ENCODE measurements around the gene SPINK5.
A peak's percentile ranks its signal among the peaks of the same experiment; 100 is the strongest.

The SPINK5 gene

DNA sequence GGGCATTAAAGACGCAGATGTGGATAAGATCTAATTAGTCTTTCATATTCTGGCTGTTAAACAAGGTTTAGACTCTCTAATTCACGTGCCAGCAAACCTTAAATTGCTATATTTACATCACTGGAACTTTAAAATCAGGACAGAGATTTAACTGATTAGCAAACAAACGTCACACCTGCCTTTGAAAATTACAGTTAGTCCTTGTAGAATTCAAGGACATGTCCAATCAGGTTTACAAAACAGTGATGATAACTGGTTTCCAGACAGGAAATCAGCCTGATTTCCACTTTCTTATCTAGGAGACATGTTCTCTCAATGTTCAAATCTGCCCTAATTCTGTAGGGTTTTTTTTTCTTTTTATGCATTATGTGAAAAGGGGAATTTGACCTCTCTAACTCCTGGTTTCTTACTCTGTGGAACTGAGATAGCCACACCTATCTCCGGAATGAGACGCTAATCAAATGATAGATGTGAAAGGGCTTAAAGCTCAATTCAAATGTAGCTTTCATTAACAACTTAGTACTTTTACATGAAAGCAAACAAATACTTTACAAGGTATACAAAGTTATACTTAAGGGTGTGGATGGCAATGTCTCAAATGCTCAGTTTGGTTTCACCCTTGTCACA, 26.5 kb downstream of the SPINK5 start:
- H3K36me3 ChIP-seq (replicated peaks; ENCODE audit: low read depth, low read length) = peaks cover 29% of the 10 kb centered on the region
- H3K79me2 ChIP-seq (ENCODE audit: low read length) = no peaks in the 10 kb centered on the region
- H3K27ac ChIP-seq (ENCODE audit: low read length) = peak overlapping the region; percentile 99
- H3K9ac ChIP-seq (ENCODE audit: low read length) = peak overlapping the region; percentile 85
- TF ChIP-seq EZH2phosphoT487 (IDR thresholded peaks at IDR 0.05; ENCODE audit: low read depth) = no peak
- TF ChIP-seq, protein P1, sequence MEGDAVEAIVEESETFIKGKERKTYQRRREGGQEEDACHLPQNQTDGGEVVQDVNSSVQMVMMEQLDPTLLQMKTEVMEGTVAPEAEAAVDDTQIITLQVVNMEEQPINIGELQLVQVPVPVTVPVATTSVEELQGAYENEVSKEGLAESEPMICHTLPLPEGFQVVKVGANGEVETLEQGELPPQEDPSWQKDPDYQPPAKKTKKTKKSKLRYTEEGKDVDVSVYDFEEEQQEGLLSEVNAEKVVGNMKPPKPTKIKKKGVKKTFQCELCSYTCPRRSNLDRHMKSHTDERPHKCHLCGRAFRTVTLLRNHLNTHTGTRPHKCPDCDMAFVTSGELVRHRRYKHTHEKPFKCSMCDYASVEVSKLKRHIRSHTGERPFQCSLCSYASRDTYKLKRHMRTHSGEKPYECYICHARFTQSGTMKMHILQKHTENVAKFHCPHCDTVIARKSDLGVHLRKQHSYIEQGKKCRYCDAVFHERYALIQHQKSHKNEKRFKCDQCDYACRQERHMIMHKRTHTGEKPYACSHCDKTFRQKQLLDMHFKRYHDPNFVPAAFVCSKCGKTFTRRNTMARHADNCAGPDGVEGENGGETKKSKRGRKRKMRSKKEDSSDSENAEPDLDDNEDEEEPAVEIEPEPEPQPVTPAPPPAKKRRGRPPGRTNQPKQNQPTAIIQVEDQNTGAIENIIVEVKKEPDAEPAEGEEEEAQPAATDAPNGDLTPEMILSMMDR (IDR thresholded peaks at IDR 0.05; ENCODE audit: low read depth, low read length) = no peak
- no peaks in the 10 kb centered on the region for H3K27me3 ChIP-seq (ENCODE audit: low read depth, low read length)
- H3K4me2 ChIP-seq (ENCODE audit: low read length) = peak overlapping the region; percentile 86
- H3K9me3 ChIP-seq (ENCODE audit: insufficient read depth, low read length) = peaks cover 3% of the 10 kb centered on the region; the same call in 1 of the 2 replicates
- H2AFZ ChIP-seq (ENCODE audit: low read depth, low read length) = no peak overlapping the region
- peaks cover 64% of the 10 kb centered on the region for H3K4me1 ChIP-seq (ENCODE audit: low read length)
- peak overlapping the region; percentile 68 for H3K4me3 ChIP-seq (ENCODE audit: low read length)
- H4K20me1 ChIP-seq (ENCODE audit: insufficient read depth, low read length) = no peaks in the 10 kb centered on the region

DNA sequence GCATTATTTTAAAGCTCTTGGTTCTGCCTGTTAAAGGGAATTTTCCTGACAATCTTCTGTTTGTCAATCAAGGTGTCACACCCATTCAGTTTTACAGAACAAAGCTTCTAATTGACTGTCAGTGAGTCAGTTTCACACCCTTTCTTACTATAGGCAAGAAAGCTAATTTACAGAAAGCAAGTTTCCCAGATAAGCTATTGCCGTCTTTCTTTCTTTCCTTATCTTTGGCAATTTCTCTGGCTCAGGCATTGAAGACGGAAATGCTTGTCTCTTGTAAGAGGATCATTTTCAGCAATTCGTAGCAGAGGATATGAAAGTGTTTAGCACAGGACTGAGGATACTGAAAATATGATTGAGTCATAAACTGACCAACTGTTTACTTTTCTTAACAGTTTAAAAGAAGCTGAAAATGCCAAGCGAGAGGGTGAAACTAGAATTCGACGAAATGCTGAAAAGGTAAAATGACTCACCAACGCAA, 27.0 kb downstream of the SPINK5 start:
- H3K27me3 ChIP-seq (ENCODE audit: low read depth, low read length) = no peaks in the 10 kb centered on the region
- H3K9ac ChIP-seq (ENCODE audit: low read length) = peak overlapping the region; percentile 85
- no peak for TF ChIP-seq EZH2phosphoT487 (IDR thresholded peaks at IDR 0.05; ENCODE audit: low read depth)
- TF ChIP-seq, protein P1 (IDR thresholded peaks at IDR 0.05; ENCODE audit: low read depth, low read length) = no peak
- H3K4me2 ChIP-seq (ENCODE audit: low read length) = peak overlapping the region; percentile 86
- peak overlapping the region; percentile 68 for H3K4me3 ChIP-seq (ENCODE audit: low read length)
- peaks cover 64% of the 10 kb centered on the region for H3K4me1 ChIP-seq (ENCODE audit: low read length)
- H3K36me3 ChIP-seq (replicated peaks; ENCODE audit: low read depth, low read length) = peaks cover 33% of the 10 kb centered on the region
- peak overlapping the region; percentile 99 for H3K27ac ChIP-seq (ENCODE audit: low read length)
- no peak overlapping the region for H2AFZ ChIP-seq (ENCODE audit: low read depth, low read length)
- peaks cover 3% of the 10 kb centered on the region; the same call in 1 of the 2 replicates for H3K9me3 ChIP-seq (ENCODE audit: insufficient read depth, low read length)
- H3K79me2 ChIP-seq (ENCODE audit: low read length) = no peaks in the 10 kb centered on the region
- no peaks in the 10 kb centered on the region for H4K20me1 ChIP-seq (ENCODE audit: insufficient read depth, low read length)

- H3K4me2 ChIP-seq (ENCODE audit: low read length) = 0 out of 2 replicates have a peak overlapping the region, but pooled peaks have one; percentile 17
- H3K9ac ChIP-seq (ENCODE audit: low read length) = peak overlapping the region; percentile 60; the same call in 1 of the 2 replicates
- peaks cover 57% of the 10 kb centered on the region for H3K4me1 ChIP-seq (ENCODE audit: low read length)
- H3K4me3 ChIP-seq (ENCODE audit: low read length) = no peak overlapping the region
- H2AFZ ChIP-seq (ENCODE audit: low read depth, low read length) = peak overlapping the region; percentile 68; the same call in 1 of the 2 replicates
- no peaks in the 10 kb centered on the region for H4K20me1 ChIP-seq (ENCODE audit: insufficient read depth, low read length)
- TF ChIP-seq EZH2phosphoT487 (IDR thresholded peaks at IDR 0.05; ENCODE audit: low read depth) = no peak
- TF ChIP-seq, protein P1 (IDR thresholded peaks at IDR 0.05; ENCODE audit: low read depth, low read length) = no peak
- no peaks in the 10 kb centered on the region for H3K79me2 ChIP-seq (ENCODE audit: low read length)
- H3K27me3 ChIP-seq (ENCODE audit: low read depth, low read length) = no peaks in the 10 kb centered on the region
- peaks cover 33% of the 10 kb centered on the region for H3K36me3 ChIP-seq (replicated peaks; ENCODE audit: low read depth, low read length)
- peaks cover 3% of the 10 kb centered on the region; the same call in 1 of the 2 replicates for H3K9me3 ChIP-seq (ENCODE audit: insufficient read depth, low read length)
- peak overlapping the region; percentile 99 for H3K27ac ChIP-seq (ENCODE audit: low read length)
Observed at GRCh38 chr5:148091991-148092964, 28.5 kb downstream of the SPINK5 start.

- Histone ChIP-seq H3K9me3 (ENCODE audit: insufficient read depth, low read length) (peaks cover 3% of the 10 kb centered on the region; the same call in 1 of the 2 replicates), H3K27me3 (ENCODE audit: low read depth, low read length) (no peaks in the 10 kb centered on the region), H3K27ac (ENCODE audit: low read length) (no peak overlapping the region), H4K20me1 (ENCODE audit: insufficient read depth, low read length) (no peaks in the 10 kb centered on the region), H3K36me3 (replicated peaks; ENCODE audit: low read depth, low read length) (peaks cover 37% of the 10 kb centered on the region), H3K4me1 (ENCODE audit: low read length) (peaks cover 45% of the 10 kb centered on the region), H3K4me3 (ENCODE audit: low read length) (no peak overlapping the region), H3K9ac (ENCODE audit: low read length) (no peak overlapping the region), H3K4me2 (ENCODE audit: low read length) (no peak overlapping the region), H2AFZ (ENCODE audit: low read depth, low read length) (no peak overlapping the region), H3K79me2 (ENCODE audit: low read length) (no peaks in the 10 kb centered on the region)
- TF ChIP-seq EZH2phosphoT487 (IDR thresholded peaks at IDR 0.05; ENCODE audit: low read depth) = no peak
- TF ChIP-seq, protein P1 (IDR thresholded peaks at IDR 0.05; ENCODE audit: low read depth, low read length) = no peak
Observed at GRCh38 chr5:148094336-148094735, 30.6 kb downstream of the SPINK5 start.
